GM12874 (cell line): ENCODE measurements around the gene WNT16.
A peak's percentile ranks its signal among the peaks of the same experiment; 100 is the strongest.

Source experiments
- TF ChIP-seq, protein P1 (sequence below): IDR thresholded peaks from 2 replicates; pipeline ENCODE4 v1.5.1; 2011; ENCODE audit warnings: low read depth, mild to moderate bottlenecking, control low read depth, low read length, moderate library complexity; ENCODE audit not compliant: insufficient read depth

WNT16 gene

DNA sequence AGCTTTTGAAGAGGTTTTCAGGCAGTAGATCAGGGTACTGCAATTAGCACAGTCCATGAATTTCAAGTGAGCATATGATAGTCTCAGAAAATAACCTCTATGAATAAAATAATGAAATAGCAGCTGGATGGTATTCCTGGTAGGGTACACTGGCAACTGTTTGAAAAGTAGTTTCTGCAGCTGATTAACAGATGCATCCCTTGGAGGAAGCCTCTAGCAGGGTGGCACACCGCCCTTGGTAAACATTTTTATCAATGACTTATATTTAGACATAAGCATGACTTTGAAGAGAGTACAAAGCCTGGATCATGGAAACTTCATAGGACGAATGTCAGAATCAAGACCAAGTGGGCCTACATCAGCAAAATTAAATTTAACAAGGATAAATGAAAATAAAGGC is 26.8 kb downstream of the WNT16 start:
- TF ChIP-seq, protein P1, sequence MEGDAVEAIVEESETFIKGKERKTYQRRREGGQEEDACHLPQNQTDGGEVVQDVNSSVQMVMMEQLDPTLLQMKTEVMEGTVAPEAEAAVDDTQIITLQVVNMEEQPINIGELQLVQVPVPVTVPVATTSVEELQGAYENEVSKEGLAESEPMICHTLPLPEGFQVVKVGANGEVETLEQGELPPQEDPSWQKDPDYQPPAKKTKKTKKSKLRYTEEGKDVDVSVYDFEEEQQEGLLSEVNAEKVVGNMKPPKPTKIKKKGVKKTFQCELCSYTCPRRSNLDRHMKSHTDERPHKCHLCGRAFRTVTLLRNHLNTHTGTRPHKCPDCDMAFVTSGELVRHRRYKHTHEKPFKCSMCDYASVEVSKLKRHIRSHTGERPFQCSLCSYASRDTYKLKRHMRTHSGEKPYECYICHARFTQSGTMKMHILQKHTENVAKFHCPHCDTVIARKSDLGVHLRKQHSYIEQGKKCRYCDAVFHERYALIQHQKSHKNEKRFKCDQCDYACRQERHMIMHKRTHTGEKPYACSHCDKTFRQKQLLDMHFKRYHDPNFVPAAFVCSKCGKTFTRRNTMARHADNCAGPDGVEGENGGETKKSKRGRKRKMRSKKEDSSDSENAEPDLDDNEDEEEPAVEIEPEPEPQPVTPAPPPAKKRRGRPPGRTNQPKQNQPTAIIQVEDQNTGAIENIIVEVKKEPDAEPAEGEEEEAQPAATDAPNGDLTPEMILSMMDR: no peak

DNA sequence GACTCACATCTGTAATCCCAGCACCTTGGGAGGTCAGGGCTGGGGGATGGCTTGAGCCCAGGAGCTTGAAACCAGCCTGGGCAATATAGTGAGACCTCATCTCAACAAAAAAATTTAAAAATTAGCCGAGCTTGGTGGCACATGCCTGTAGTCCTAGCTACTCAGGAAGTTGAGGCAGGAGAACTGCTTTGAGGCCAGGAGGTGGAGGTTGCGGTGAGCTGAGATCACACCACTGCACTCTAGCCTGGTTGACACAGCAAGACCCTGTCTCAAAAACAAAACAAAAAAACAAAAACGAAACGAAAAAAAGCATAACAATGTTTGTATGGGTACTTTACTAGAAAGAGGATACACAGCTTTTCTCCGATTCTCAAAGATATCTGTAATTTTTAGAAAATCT is 31.8 kb downstream of the WNT16 start:
- TF ChIP-seq, protein P1: no peak

DNA sequence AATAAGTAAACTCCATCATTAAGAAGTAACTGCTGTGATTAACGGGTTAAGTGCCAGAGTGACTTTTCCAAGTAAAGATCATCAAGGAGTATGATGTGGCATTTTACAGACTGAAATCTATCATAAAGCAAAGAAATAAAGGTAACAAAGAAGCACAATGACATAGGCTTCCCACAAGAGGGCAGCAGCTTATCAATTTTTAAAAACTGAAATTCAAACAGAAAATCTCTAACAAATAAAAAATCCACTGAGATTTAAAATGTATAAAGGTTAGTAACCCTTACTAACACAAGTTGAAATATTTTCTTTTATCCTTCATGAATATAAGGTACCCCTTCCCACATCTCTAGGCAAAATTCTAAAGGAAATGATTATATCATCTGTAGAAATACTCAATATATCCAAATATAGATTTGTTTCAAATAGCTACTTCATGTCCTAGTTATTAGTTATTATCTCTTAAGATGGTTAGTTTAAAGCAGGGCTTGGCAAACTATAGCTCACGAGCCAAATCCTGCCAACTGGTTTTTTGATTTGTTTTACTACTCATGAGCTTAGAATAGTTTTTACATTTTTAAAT is 38.1 kb downstream of the WNT16 start:
- TF ChIP-seq, protein P1: peak; percentile 41; the same call in 1 of the 2 replicates

DNA sequence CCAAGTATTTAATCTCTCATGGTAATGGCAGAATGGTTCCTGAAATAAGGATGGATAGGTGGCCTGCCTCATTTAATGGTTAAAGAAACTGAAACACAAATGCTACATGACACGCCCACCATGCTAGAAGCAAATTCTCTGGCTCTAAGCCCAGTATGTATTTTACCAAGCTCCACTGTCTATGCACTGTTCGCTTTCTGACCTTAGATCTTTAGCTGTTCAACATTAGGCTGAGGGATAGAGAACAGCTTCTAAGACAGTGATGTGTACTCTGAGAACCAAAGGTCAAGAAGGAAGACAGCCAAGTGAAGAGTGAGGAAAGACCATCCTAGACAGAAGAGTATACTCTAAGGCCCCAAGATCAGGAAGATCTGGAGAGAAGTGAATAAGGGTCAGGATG is 40.7 kb downstream of the WNT16 start:
- TF ChIP-seq, protein P1: no peak

DNA sequence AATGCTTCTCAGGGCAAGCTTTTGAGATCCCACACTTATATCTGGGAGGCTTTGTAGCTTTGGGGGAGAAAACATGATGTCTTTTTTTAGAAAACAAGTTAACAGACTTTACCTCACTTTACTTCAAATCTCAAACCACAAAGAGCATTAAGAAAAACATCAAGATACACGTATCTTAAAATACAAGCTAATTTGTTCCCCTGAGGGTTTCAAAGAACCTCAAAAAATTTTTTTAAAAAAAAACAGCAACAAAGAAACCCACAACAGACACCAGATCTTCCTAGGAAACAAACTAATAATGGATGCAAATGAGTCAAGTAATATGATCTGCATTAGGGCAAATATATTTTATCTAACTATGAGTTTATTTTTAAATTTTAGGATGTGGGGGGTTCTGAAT is 42.6 kb downstream of the WNT16 start:
- TF ChIP-seq, protein P1: no peak

DNA sequence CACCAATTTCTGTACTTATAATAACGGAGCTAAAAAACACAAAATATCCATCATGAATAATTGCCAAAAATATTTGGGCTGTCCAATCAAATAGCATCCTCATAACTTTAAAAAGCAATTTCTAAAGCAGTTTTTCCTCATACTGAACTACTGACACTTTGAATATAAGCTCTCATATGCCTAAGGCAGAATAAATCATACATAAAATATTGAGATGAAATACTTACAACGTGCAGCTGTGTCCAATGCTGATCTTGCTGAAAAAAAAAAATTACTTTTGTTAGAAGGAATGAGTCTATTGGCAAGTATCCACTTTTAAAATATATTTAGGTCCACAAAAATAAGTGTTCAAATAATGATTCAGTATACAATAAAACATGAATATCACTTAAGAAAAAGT is 43.1 kb downstream of the WNT16 start:
- TF ChIP-seq, protein P1: no peak

DNA sequence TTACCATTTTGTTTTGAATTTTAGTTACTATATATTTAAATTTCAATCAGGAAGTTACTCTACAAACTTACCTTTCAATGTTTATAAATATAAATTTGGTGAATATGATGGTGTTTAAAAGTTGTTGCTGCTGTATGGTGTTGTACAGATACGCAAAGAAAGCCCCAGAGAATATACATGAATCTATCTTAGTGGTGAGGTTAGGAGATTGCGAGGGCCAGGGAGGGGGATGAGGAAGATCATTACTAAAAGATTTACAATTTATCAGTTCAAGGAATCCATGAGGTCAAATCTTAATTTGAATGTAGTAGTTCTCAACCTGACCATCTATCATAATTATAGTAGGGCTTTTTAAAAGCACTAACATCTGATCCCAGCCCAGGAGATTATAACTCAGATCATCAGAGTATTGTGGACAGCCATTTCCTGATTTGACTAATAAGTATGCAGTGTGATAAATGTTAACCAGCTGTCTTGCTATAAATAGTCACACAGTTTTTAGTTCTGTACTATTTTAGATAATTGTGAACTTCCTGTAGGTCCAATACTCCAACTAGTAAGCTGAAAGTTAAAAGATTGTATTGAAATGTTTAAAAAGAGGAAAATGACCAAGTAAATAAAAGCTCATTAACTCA is 43.7 kb downstream of the WNT16 start:
- TF ChIP-seq, protein P1: no peak
